ENCODE data around the gene UHRF2. TPM values are rescaled to one million over a fixed set of nuclear protein-coding genes. Genes with fewer than 3 reads are reported as not detected.

The UHRF2 gene, protein sequence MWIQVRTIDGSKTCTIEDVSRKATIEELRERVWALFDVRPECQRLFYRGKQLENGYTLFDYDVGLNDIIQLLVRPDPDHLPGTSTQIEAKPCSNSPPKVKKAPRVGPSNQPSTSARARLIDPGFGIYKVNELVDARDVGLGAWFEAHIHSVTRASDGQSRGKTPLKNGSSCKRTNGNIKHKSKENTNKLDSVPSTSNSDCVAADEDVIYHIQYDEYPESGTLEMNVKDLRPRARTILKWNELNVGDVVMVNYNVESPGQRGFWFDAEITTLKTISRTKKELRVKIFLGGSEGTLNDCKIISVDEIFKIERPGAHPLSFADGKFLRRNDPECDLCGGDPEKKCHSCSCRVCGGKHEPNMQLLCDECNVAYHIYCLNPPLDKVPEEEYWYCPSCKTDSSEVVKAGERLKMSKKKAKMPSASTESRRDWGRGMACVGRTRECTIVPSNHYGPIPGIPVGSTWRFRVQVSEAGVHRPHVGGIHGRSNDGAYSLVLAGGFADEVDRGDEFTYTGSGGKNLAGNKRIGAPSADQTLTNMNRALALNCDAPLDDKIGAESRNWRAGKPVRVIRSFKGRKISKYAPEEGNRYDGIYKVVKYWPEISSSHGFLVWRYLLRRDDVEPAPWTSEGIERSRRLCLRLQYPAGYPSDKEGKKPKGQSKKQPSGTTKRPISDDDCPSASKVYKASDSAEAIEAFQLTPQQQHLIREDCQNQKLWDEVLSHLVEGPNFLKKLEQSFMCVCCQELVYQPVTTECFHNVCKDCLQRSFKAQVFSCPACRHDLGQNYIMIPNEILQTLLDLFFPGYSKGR
- total RNA-seq (2021; ENCODE audit: unreplicated experiment) = 40.6 TPM
- polyA plus RNA-seq (2012) = 14.2 and 18.9 TPM in 2 replicates
- percentile 90 among the genes with signal in this experiment for Bru-seq, nascent RNA
- BruChase-seq, experiment 1, labeled RNA remaining after a 6-hour chase = percentile 72 among the genes with signal in this experiment
- BruChase-seq, experiment 2, labeled RNA remaining after a 2-hour chase = percentile 77 among the genes with signal in this experiment
- long read RNA-seq, transcript UHRF2-201 (16 exons, 3,452 nt) = major isoform, 12 of 46 reads
- long read RNA-seq, partial matches to known transcripts = 23 of 46 reads
- long read RNA-seq, other reads (novel, unspliced or antisense) = 11 of 46 reads

- TF ChIP-seq, protein P1, sequence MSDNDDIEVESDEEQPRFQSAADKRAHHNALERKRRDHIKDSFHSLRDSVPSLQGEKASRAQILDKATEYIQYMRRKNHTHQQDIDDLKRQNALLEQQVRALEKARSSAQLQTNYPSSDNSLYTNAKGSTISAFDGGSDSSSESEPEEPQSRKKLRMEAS (IDR thresholded peaks at IDR 0.05) = peak; percentile 88
- TF ChIP-seq, protein P2, sequence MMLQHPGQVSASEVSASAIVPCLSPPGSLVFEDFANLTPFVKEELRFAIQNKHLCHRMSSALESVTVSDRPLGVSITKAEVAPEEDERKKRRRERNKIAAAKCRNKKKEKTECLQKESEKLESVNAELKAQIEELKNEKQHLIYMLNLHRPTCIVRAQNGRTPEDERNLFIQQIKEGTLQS (IDR thresholded peaks at IDR 0.05) = no peak
- peak; percentile 50 for TF ChIP-seq POLR2A (IDR thresholded peaks at IDR 0.05; ENCODE audit: borderline replicate concordance, extremely low read depth, insufficient read depth, insufficient read length)
- no peak for TF ChIP-seq EGR1 (IDR thresholded peaks at IDR 0.05; ENCODE audit: low read depth)
- TF ChIP-seq ELF1 (IDR thresholded peaks at IDR 0.05; ENCODE audit: borderline replicate concordance, low read depth) = peak; percentile 77
- peak; percentile 77 for TF ChIP-seq SP1 (IDR thresholded peaks at IDR 0.05; ENCODE audit: low read depth)
- peak; percentile 56; the same call in 1 of the 2 replicates for TF ChIP-seq CBX3 (IDR thresholded peaks at IDR 0.05; ENCODE audit: low read depth)
- peak; percentile 72 for TF ChIP-seq SIN3A (IDR thresholded peaks at IDR 0.05; ENCODE audit: low read depth)
- TF ChIP-seq ZFX (IDR thresholded peaks at IDR 0.05) = no peak
- no peak for TF ChIP-seq CEBPB (IDR thresholded peaks at IDR 0.05; ENCODE audit: low read depth)
- peak; percentile 90 for TF ChIP-seq POLR2AphosphoS5 (IDR thresholded peaks at IDR 0.05; ENCODE audit: low read depth, low read length)
- TF ChIP-seq, protein P3, sequence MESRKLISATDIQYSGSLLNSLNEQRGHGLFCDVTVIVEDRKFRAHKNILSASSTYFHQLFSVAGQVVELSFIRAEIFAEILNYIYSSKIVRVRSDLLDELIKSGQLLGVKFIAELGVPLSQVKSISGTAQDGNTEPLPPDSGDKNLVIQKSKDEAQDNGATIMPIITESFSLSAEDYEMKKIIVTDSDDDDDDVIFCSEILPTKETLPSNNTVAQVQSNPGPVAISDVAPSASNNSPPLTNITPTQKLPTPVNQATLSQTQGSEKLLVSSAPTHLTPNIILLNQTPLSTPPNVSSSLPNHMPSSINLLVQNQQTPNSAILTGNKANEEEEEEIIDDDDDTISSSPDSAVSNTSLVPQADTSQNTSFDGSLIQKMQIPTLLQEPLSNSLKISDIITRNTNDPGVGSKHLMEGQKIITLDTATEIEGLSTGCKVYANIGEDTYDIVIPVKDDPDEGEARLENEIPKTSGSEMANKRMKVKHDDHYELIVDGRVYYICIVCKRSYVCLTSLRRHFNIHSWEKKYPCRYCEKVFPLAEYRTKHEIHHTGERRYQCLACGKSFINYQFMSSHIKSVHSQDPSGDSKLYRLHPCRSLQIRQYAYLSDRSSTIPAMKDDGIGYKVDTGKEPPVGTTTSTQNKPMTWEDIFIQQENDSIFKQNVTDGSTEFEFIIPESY (IDR thresholded peaks at IDR 0.05; ENCODE audit: extremely low read depth, insufficient replicate concordance, low read length) = peak; percentile 98
- peak; percentile 88 for TF ChIP-seq YY1 (IDR thresholded peaks at IDR 0.05; ENCODE audit: extremely low read depth, insufficient replicate concordance, low read depth, low read length)
- peak; percentile 32; the same call in 1 of the 2 replicates for TF ChIP-seq SRF (IDR thresholded peaks at IDR 0.05; ENCODE audit: low read depth)
- TSS peak; percentile 82 for BruUV-seq (replicated peaks)
- no peaks in the 10 kb centered on the region for H3K27me3 ChIP-seq (ENCODE audit: insufficient read depth, low read length)
- H3K4me2 ChIP-seq (ENCODE audit: low read length) = peak within 1 kb of the TSS; percentile 82
- intact Hi-C loops (cut with micrococcal nuclease) = loop anchor here (2.0 to 10.0 kb wide), 2 partner anchors 154 to 342 kb away; partner anchors contain the start of gene KDM4C
- H3K9me2 ChIP-seq (ENCODE audit: insufficient read depth) = no peaks in the 10 kb centered on the region
- H3K9ac ChIP-seq (ENCODE audit: low read length) = peak within 1 kb of the TSS; percentile 89
- peak within 1 kb of the TSS; percentile 90 to 92 for H3K4me3 ChIP-seq (replicated peaks in 1 of 2; ENCODE audit: low read depth in 1 of 2, low read length in 2 of 2)
- no peaks in the 10 kb centered on the region for H3K9me3 ChIP-seq (ENCODE audit: control insufficient read depth in 1 of 2, insufficient read depth in 1 of 2, low read depth in 1 of 2, low read length in 2 of 2)
- peaks cover 44% of the 10 kb centered on the region for H3K79me2 ChIP-seq (ENCODE audit: insufficient read depth, low read length)
- no peaks in the 10 kb centered on the region for H3K36me3 ChIP-seq (ENCODE audit: control insufficient read depth in 1 of 2, insufficient read depth in 2 of 2, low read length in 2 of 2)
- H3K4me1 ChIP-seq (ENCODE audit: control insufficient read depth in 1 of 2, insufficient read depth in 2 of 2, low read length in 2 of 2) = peaks cover 8 to 18% of the 10 kb centered on the region in 2 experiments; a peak in 3 of 4 replicates
- H2AFZ ChIP-seq (ENCODE audit: low read depth, low read length, poor library complexity, severe bottlenecking) = no peak within 1 kb of the TSS
- RAD21 ChIA-PET (ENCODE audit: low non-redundant PET in 1 of 2, low total read pairs in 2 of 2, uncharacterized antibody in 2 of 2, unreplicated experiment in 2 of 2) = interaction anchor here in 1 of 2 experiments (0.6 kb wide), 1 partner anchor 58 kb away, joined by 5 read pairs; no protein-coding TSS in a partner anchor
- ATAC-seq (peak; percentile 96), DNase-seq (ENCODE audit: low read depth, low spot score) (peak; percentile 93)
- H4K20me1 ChIP-seq (ENCODE audit: insufficient read depth) = no peaks in the 10 kb centered on the region
- peak within 1 kb of the TSS; percentile 83 for H3K27ac ChIP-seq (ENCODE audit: low read depth, low read length)
- CTCF ChIA-PET = interaction anchor here (1.1 kb wide), 1 partner anchor 358 kb away, joined by 3 read pairs; no protein-coding TSS in a partner anchor
- POLR2A ChIA-PET = interaction anchor here (1.0 to 1.9 kb wide), 4 partner anchors 8 to 50 kb away, joined by 3 to 5 read pairs (median 4); no protein-coding TSS in a partner anchor
These were observed at the start of gene UHRF2 for GRCh38 chr9:6412487-6413364. TSS of gene UHRF2 (plus strand) at chr9:6413199. CDS start at chr9:6413491, 292 bp downstream.
